GM12878 (cell line): ENCODE measurements around the gene PLB1. TPM values are rescaled to one million over a fixed set of nuclear protein-coding genes. Genes with fewer than 3 reads are reported as not detected.

ENCODE experiments used
- ATAC-seq: fragments of 200-7000 bp; cut with Tn5 transposase; 3 replicates; pipeline ENCODE4 v1.9.1; 2020; ENCODE audit warnings: mild to moderate bottlenecking, moderate library complexity
- BruUV-seq: library from RNA; stranded (reverse); fragments of 400-500 nt; replicated peaks from 2 replicates; lab custom pipeline; 2021; lab: Mats Ljungman, UMichigan
- CTCF ChIA-PET: fragments of 300-600 bp; sonication (Branson Sonifier 250); formaldehyde crosslinking; extraction: SDS; loops from one replicate; lab custom pipeline; 2021; ENCODE audit warnings: inconsistent platforms; lab: Yijun Ruan, JAX
- POLR2A ChIA-PET: fragments of 350-600 bp; formaldehyde crosslinking; extraction: SDS; loops from one replicate; lab custom pipeline; 2021; ENCODE audit warnings: inconsistent platforms; lab: Charles Lee
- RAD21 ChIA-PET: fragments of 300-600 bp; sonication (Branson Sonifier 250); formaldehyde crosslinking; loops from one replicate; lab custom pipeline; 2023; ENCODE audit warnings: antibody characterized with exemption; ENCODE audit not compliant: unreplicated experiment; lab: Charles Lee
- SMC1A ChIA-PET: fragments of 300-600 bp; sonication (Branson Sonifier 250); formaldehyde crosslinking; loops from one replicate; lab custom pipeline; 2023; ENCODE audit not compliant: unreplicated experiment, uncharacterized antibody; lab: Charles Lee
- DNase-seq: peaks from one replicate; pipeline ENCODE4 v3.0.0-alpha.2; 2011; ENCODE audit warnings: low read depth, low spot score
- FAIRE-seq: peaks from 3 replicates; lab custom pipeline; 2011; peaks lifted over from hg19 to GRCh38; lab: Jason Lieb, UNC
- H2AFZ ChIP-seq: 2 replicates; pipeline ENCODE4 v1.6.0; 2011; ENCODE audit warnings: low read depth, low read length, control low read depth; ENCODE audit not compliant: control insufficient read depth
- H3K27ac ChIP-seq: 2 replicates; pipeline ENCODE4 v1.5.1; 2011; ENCODE audit warnings: control low read depth; ENCODE audit not compliant: control insufficient read depth, insufficient read depth
- H3K27me3 ChIP-seq, 2 experiments: replicated peaks in 1 of 2; 2 replicates each; pipeline versions ENCODE4 v1.6.0 to v1.6.1; 2011; ENCODE audit warnings: low read length in 1 of 2; ENCODE audit not compliant: control insufficient read depth in 2 of 2, insufficient read depth in 2 of 2
- H3K36me3 ChIP-seq, 2 experiments: 2 replicates each; pipeline ENCODE4 v1.5.1; 2011; ENCODE audit warnings: low read length in 1 of 2; ENCODE audit not compliant: control insufficient read depth in 2 of 2, insufficient read depth in 2 of 2
- H3K4me1 ChIP-seq: 2 replicates; pipeline ENCODE4 v1.6.1; 2011; ENCODE audit warnings: mild to moderate bottlenecking, low read length, moderate library complexity, mixed read lengths; ENCODE audit not compliant: control insufficient read depth, insufficient read depth
- H3K4me2 ChIP-seq: 2 replicates; pipeline ENCODE4 v1.6.0; 2011; ENCODE audit warnings: control low read depth; ENCODE audit not compliant: control insufficient read depth, insufficient read depth
- H3K4me3 ChIP-seq: fragments of 200-600 bp; sonication (generic); 2 replicates; pipeline ENCODE4 v1.5.1; 2016
- H3K79me2 ChIP-seq: 2 replicates; pipeline ENCODE4 v1.6.0; 2011; ENCODE audit warnings: low read length; ENCODE audit not compliant: control insufficient read depth, insufficient read depth
- H3K9ac ChIP-seq: 2 replicates; pipeline ENCODE4 v1.8.0; 2011; ENCODE audit warnings: low read length, control low read depth, mixed read lengths; ENCODE audit not compliant: control insufficient read depth, insufficient read depth
- H3K9me3 ChIP-seq: replicated peaks from 3 replicates; pipeline ENCODE4 v1.5.1; 2011; ENCODE audit warnings: mild to moderate bottlenecking, low read length; ENCODE audit not compliant: control insufficient read depth, insufficient read depth
- H4K20me1 ChIP-seq: 2 replicates; pipeline ENCODE4 v1.6.0; 2011; ENCODE audit not compliant: control insufficient read depth, insufficient read depth
- ASH2L ChIP-seq: fragments of 300-600, 200-600 bp; sonication (generic); IDR thresholded peaks from 2 replicates; pipeline ENCODE4 v1.6.1; 2017; ENCODE audit warnings: low read depth, mild to moderate bottlenecking, borderline replicate concordance
- CHD1 ChIP-seq: IDR thresholded peaks from 2 replicates; pipeline ENCODE4 v1.6.1; 2012; ENCODE audit warnings: low read depth, low read length, improper control_type of control experiment
- FOS ChIP-seq: IDR thresholded peaks from 3 replicates; pipeline ENCODE4 v1.6.1; 2011; ENCODE audit warnings: borderline replicate concordance; ENCODE audit not compliant: insufficient read length; ENCODE audit errors: extremely low read depth
- HCFC1 ChIP-seq: fragments of 150-350 bp; IDR thresholded peaks from 2 replicates; pipeline ENCODE4 v1.6.1; 2014; ENCODE audit warnings: low read length
- NFXL1 ChIP-seq: fragments of 450-650 bp; IDR thresholded peaks from 2 replicates; pipeline ENCODE4 v1.6.1; 2017; ENCODE audit warnings: antibody characterized with exemption, mild to moderate bottlenecking, borderline replicate concordance
- POLR2A ChIP-seq: IDR thresholded peaks from 2 replicates; pipeline ENCODE4 v1.6.1; 2011; ENCODE audit warnings: low read depth, mild to moderate bottlenecking, low read length
- TCF7 ChIP-seq: IDR thresholded peaks from 2 replicates; pipeline ENCODE4 v1.6.1; 2014; ENCODE audit warnings: antibody characterized with exemption, borderline replicate concordance
- ZNF622 ChIP-seq: fragments of 450-650 bp; IDR thresholded peaks from 2 replicates; pipeline ENCODE4 v1.6.1; 2017; ENCODE audit warnings: mild to moderate bottlenecking, inconsistent platforms
- WGBS: methylation state at CpG from one replicate; pipeline ENCODE4 v1.1.6; 2016; ENCODE audit warnings: low lambda C conversion rate; ENCODE audit not compliant: insufficient replicate concordance, insufficient coverage; ENCODE audit errors: missing lambda C conversion rate; 5-methylcytosine and 5-hydroxymethylcytosine counted together
- in situ Hi-C: fragments of 300-500 bp; cut with MboI; formaldehyde crosslinking; loops from 9 replicates; pipeline ENCODE4 v1.14.3; 2018; ENCODE audit warnings: mixed read lengths
- intact Hi-C: fragments of 100-400 bp; cut with micrococcal nuclease; formaldehyde crosslinking; loops from one replicate; pipeline ENCODE4 v1.14.2; 2022; ENCODE audit not compliant: unreplicated experiment
- polyA plus RNA-seq, 11 experiments: library from polyadenylated mRNA; depleted of rRNA in 4 of 11; unstranded in 6 of 11; stranded (reverse) in 5 of 11; fragments of >200 nt; fragmentation: Nextera tagmentation in 4 of 11; fragmentation: Illumina TruSeq in 1 of 11; extraction: Ambion mirVana in 4 of 11; extraction: Trizol in 1 of 11; gene quantifications; 1 replicate in 1 of 11; 2 replicates in 10 of 11; pipeline versions ENCODE4 v1.2.1 to v1.2.3, GENCODE V29; 2011 to 2016; ENCODE audit warnings: inconsistent platforms in 2 of 11, missing spikeins in 2 of 11, low read depth in 1 of 11
- total RNA-seq, 4 experiments: library from RNA; depleted of rRNA in 3 of 4; stranded (reverse); fragments of >200 nt in 3 of 4; fragmentation: Illumina TruSeq in 1 of 4; extraction: Trizol in 1 of 4; gene quantifications; 2 replicates each; pipeline versions ENCODE4 v1.2.1 to v1.2.3, GENCODE V29; 2013 to 2021
- TF ChIP-seq, protein P1 (sequence below): IDR thresholded peaks from 2 replicates; pipeline ENCODE4 v1.6.1; 2012; ENCODE audit warnings: low read depth, low read length, improper control_type of control experiment
- TF ChIP-seq, protein P2 (sequence below): fragments of 450-650 bp; formaldehyde crosslinking; IDR thresholded peaks from 2 replicates; pipeline ENCODE4 v1.4.0; 2020; ENCODE audit warnings: mild to moderate bottlenecking, moderate library complexity
- TF ChIP-seq, protein P3 (sequence below): fragments of 450-650 bp; IDR thresholded peaks from 2 replicates; pipeline ENCODE4 v1.6.1; 2016; ENCODE audit warnings: mild to moderate bottlenecking
- TF ChIP-seq, protein P4 (sequence below): IDR thresholded peaks from 2 replicates; pipeline ENCODE4 v1.6.1; 2012; ENCODE audit warnings: low read depth, low read length, improper control_type of control experiment
- TF ChIP-seq, protein P5 (sequence below): IDR thresholded peaks from 2 replicates; pipeline ENCODE4 v1.6.1; 2011; ENCODE audit warnings: mild to moderate bottlenecking, low read depth, low read length, moderate library complexity; ENCODE audit not compliant: insufficient replicate concordance

The PLB1 gene
- total and polyA plus RNA-seq, 10 of the 15 experiments (the other 5 are each of a cell fraction or from before 2014, with no cell fraction given), result 0.03 to 0.49 (median 0.28) TPM

DNA sequence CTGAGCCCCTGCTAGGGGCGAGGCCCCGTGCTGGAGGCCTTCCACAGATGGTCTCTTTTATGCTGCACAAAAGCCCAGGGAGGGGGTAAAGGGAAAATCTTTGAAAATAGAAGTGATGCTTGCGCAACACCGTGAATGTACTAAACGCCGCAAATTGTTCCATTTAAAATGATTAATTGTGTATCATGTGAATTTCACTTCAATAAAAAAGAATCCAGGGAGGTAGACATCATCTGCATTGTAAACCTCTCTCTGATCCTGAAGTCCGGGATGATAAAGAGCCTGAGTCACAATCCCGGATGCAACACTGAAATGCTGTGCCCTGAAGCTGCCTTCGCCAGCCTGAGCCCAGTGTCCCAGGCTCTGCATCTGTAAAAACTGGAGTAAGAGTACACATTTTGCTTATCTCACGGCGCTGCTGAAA is 148.1 kb downstream of the PLB1 start:
- TF ChIP-seq HCFC1 (no peak), FOS (no peak), POLR2A (no peak), ZNF622 (no peak), CHD1 (no peak), NFXL1 (no peak), TCF7 (no peak), ASH2L (no peak)
- TF ChIP-seq, protein P1, sequence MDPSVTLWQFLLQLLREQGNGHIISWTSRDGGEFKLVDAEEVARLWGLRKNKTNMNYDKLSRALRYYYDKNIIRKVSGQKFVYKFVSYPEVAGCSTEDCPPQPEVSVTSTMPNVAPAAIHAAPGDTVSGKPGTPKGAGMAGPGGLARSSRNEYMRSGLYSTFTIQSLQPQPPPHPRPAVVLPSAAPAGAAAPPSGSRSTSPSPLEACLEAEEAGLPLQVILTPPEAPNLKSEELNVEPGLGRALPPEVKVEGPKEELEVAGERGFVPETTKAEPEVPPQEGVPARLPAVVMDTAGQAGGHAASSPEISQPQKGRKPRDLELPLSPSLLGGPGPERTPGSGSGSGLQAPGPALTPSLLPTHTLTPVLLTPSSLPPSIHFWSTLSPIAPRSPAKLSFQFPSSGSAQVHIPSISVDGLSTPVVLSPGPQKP, result no peak
- TF ChIP-seq, protein P2, sequence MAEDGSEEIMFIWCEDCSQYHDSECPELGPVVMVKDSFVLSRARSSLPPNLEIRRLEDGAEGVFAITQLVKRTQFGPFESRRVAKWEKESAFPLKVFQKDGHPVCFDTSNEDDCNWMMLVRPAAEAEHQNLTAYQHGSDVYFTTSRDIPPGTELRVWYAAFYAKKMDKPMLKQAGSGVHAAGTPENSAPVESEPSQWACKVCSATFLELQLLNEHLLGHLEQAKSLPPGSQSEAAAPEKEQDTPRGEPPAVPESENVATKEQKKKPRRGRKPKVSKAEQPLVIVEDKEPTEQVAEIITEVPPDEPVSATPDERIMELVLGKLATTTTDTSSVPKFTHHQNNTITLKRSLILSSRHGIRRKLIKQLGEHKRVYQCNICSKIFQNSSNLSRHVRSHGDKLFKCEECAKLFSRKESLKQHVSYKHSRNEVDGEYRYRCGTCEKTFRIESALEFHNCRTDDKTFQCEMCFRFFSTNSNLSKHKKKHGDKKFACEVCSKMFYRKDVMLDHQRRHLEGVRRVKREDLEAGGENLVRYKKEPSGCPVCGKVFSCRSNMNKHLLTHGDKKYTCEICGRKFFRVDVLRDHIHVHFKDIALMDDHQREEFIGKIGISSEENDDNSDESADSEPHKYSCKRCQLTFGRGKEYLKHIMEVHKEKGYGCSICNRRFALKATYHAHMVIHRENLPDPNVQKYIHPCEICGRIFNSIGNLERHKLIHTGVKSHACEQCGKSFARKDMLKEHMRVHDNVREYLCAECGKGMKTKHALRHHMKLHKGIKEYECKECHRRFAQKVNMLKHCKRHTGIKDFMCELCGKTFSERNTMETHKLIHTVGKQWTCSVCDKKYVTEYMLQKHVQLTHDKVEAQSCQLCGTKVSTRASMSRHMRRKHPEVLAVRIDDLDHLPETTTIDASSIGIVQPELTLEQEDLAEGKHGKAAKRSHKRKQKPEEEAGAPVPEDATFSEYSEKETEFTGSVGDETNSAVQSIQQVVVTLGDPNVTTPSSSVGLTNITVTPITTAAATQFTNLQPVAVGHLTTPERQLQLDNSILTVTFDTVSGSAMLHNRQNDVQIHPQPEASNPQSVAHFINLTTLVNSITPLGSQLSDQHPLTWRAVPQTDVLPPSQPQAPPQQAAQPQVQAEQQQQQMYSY (CRISPR knock-in tag), result no peak
- TF ChIP-seq, protein P3, sequence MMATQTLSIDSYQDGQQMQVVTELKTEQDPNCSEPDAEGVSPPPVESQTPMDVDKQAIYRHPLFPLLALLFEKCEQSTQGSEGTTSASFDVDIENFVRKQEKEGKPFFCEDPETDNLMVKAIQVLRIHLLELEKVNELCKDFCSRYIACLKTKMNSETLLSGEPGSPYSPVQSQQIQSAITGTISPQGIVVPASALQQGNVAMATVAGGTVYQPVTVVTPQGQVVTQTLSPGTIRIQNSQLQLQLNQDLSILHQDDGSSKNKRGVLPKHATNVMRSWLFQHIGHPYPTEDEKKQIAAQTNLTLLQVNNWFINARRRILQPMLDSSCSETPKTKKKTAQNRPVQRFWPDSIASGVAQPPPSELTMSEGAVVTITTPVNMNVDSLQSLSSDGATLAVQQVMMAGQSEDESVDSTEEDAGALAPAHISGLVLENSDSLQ, result no peak
- TF ChIP-seq, protein P4, sequence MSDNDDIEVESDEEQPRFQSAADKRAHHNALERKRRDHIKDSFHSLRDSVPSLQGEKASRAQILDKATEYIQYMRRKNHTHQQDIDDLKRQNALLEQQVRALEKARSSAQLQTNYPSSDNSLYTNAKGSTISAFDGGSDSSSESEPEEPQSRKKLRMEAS, result no peak
- TF ChIP-seq, protein P5, sequence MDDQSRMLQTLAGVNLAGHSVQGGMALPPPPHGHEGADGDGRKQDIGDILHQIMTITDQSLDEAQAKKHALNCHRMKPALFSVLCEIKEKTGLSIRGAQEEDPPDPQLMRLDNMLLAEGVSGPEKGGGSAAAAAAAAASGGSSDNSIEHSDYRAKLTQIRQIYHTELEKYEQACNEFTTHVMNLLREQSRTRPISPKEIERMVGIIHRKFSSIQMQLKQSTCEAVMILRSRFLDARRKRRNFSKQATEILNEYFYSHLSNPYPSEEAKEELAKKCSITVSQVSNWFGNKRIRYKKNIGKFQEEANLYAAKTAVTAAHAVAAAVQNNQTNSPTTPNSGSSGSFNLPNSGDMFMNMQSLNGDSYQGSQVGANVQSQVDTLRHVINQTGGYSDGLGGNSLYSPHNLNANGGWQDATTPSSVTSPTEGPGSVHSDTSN, result no peak
- DNase-seq, result no peak
- CTCF ChIA-PET, result no interaction called here
- no peak for ATAC-seq
- no peak overlapping the region for H3K9ac ChIP-seq
- FAIRE-seq, result no peak
- intact Hi-C loops, result no loop called here
- no peaks in the 10 kb centered on the region for H3K9me3 ChIP-seq
- no peak overlapping the region for H3K4me2 ChIP-seq
- no peak overlapping the region for H3K4me3 ChIP-seq
- SMC1A ChIA-PET, result no interaction called here
- no TSS peak for BruUV-seq
- H3K27ac ChIP-seq, result no peak overlapping the region
- H4K20me1 ChIP-seq, result no peaks in the 10 kb centered on the region
- POLR2A ChIA-PET, result no interaction called here
- no peaks in the 10 kb centered on the region for H3K36me3 ChIP-seq
- in situ Hi-C loops, result no loop called here
- H3K27me3 ChIP-seq, result no peaks in the 10 kb centered on the region; a peak in 1 of 4 replicates
- H3K79me2 ChIP-seq, result no peaks in the 10 kb centered on the region
- WGBS, result 68% methylated on average over 11 of the region's 11 CpGs
- RAD21 ChIA-PET, result no interaction called here
- no peak overlapping the region for H2AFZ ChIP-seq
- H3K4me1 ChIP-seq, result 0 out of 2 replicates have a peak, but pooled peaks cover 1% of the 10 kb centered on the region
